Adrenal gland (tissue), 12 donors: ENCODE measurements around the gene NCMAP. TPM values are rescaled to one million over a fixed set of nuclear protein-coding genes. Genes with fewer than 3 reads are reported as not detected.

Experiments
- DNase-seq, 7 donors: peaks; one replicate each; pipeline ENCODE4 v3.0.0-alpha.2; 2019 to 2020
- H3K27ac ChIP-seq, 5 donors: fragments of 200-600 bp; sonication (generic) in 4 of 5; 1 replicate in 3 of 5; 2 replicates in 2 of 5; pipeline versions ENCODE4 v1.5.1 to v1.8.0; 2016 to 2020; ENCODE audit warnings: mild to moderate bottlenecking in 1 of 5
- H3K27me3 ChIP-seq: fragments of 200-600 bp; 2 replicates; pipeline ENCODE4 v1.8.0; 2021
- H3K36me3 ChIP-seq, 2 donors: fragments of 200-600 bp; replicated peaks in 1 of 2; 1 replicate in 1 of 2; 2 replicates in 1 of 2; pipeline versions ENCODE4 v1.5.1 to v1.8.0; 2018 to 2022
- H3K4me1 ChIP-seq, 2 donors: fragments of 200-600 bp; replicated peaks in 1 of 2; 1 replicate in 1 of 2; 2 replicates in 1 of 2; pipeline versions ENCODE4 v1.5.1 to v1.8.0; 2018 to 2021
- H3K4me3 ChIP-seq, 4 donors: fragments of 200-600 bp; sonication (generic) in 3 of 4; one replicate each; pipeline ENCODE4 v1.5.1; 2016 to 2018
- H3K9me3 ChIP-seq, 3 donors: fragments of 200-600 bp; sonication (generic) in 1 of 3; replicated peaks in 1 of 3; 1 replicate in 2 of 3; 2 replicates in 1 of 3; pipeline versions ENCODE4 v1.5.1 to v1.8.0; 2016 to 2021
- POLR2A ChIP-seq, 2 donors: fragments of 450-650 bp; IDR thresholded peaks; one replicate each; pipeline ENCODE4 v1.6.1; 2017; ENCODE audit warnings: antibody characterized with exemption in 2 of 2, mild to moderate bottlenecking in 2 of 2, moderate library complexity in 1 of 2
- WGBS, 4 donors: extraction: QIAGEN DNeasy Blood & Tissue Kit in 2 of 4; methylation state at CpG; one replicate each; pipeline versions ENCODE4 v1.1.5 to v1.1.7; 2013 to 2017; 5-methylcytosine and 5-hydroxymethylcytosine counted together
- intact Hi-C, 2 donors: fragments of 100-400 bp; cut with DNase I; formaldehyde crosslinking; loops; one replicate each; pipeline versions ENCODE4 v1.14.1 to v1.15.0; 2022 to 2023
- polyA plus RNA-seq, 3 donors: library from polyadenylated mRNA; stranded (reverse); fragments of 200-250 nt in 2 of 3; fragments of 350-450 nt in 1 of 3; fragmentation: Illumina TruSeq in 1 of 3; extraction: RNeasy Lipid Tissue Mini Kit (QIAGEN cat#74804) in 1 of 3; gene quantifications; one replicate each; pipeline ENCODE4 v1.2.3, GENCODE V29; 2013 to 2014
- total RNA-seq, 9 donors: library from RNA; depleted of rRNA in 4 of 9; stranded (reverse); fragments of >200 nt in 4 of 9; fragments of 120-200 nt in 1 of 9; fragmentation: NEBNext Ultra II Directional in 1 of 9; extraction: Animal tissue kit (Norgen Biotek cat#: 25700) in 1 of 9; gene quantifications; one replicate each; pipeline versions ENCODE4 v1.1.0 to v1.2.4, GENCODE V29; 2013 to 2023
- TF ChIP-seq, protein P1 (sequence below), 6 experiments: fragments of 450-650 bp in 4 of 6; fragments of 200-600 bp in 2 of 6; sonication (generic) in 1 of 6; IDR thresholded peaks; 1 replicate in 5 of 6; 2 replicates in 1 of 6; pipeline versions ENCODE4 v1.5.1 to v1.8.0; 2016 to 2021; ENCODE audit warnings: antibody characterized with exemption in 6 of 6, mild to moderate bottlenecking in 2 of 6, moderate library complexity in 1 of 6
- donor health status: healthy with polysubstance abuse.
- donor health status: Bipolar disorder and iron deficiency.
- donor health status: DM: yes; HTN: yes; CAD: no.
- donor health status: DM: no; HTN: no; CAD: no.
- donor health status: DM: no; HTN: no; CAD: no.
- donor health status: DM: yes; HTN: yes; CAD: no.

NCMAP gene
- total and polyA plus RNA-seq, 12 donors = under 0.01 to 0.27 (median 0.09) TPM; not detected in 7

DNA sequence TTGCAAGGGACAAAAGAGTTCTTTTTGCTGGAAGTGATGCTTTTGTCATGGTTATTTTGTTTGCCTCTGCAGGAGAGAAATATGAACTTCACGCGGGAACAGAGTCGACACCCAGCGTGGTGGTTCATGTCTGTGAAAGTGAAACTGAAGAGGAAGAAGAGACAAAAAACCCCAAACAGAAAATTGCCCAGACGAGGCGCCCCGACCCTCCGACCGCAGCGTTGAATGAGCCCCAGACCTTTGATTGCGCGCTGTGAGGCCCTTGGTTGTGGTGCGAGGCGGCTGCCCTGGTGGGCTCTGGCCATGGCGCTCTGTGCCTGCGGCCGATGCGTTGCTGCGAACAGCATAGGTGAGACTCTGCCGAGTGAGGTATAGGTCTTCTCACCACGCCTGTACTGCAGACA, 20.9 kb upstream of the NCMAP start:
- WGBS, 4 donors = 76 to 84% (median 78%) methylated on average over 18 to 21 of the region's 21 CpGs
- no peak for DNase-seq
- Histone ChIP-seq H3K4me1 (no peaks in the 10 kb centered on the region), H3K9me3 (no peaks in the 10 kb centered on the region), H3K27ac (no peak overlapping the region), H3K36me3 (peaks cover 0 to 3% of the 10 kb centered on the region in 2 donors), H3K4me3 (peak overlapping the region in 1 of 4 donors; percentile 36), H3K27me3 (no peaks in the 10 kb centered on the region)
- TF ChIP-seq, protein P1, sequence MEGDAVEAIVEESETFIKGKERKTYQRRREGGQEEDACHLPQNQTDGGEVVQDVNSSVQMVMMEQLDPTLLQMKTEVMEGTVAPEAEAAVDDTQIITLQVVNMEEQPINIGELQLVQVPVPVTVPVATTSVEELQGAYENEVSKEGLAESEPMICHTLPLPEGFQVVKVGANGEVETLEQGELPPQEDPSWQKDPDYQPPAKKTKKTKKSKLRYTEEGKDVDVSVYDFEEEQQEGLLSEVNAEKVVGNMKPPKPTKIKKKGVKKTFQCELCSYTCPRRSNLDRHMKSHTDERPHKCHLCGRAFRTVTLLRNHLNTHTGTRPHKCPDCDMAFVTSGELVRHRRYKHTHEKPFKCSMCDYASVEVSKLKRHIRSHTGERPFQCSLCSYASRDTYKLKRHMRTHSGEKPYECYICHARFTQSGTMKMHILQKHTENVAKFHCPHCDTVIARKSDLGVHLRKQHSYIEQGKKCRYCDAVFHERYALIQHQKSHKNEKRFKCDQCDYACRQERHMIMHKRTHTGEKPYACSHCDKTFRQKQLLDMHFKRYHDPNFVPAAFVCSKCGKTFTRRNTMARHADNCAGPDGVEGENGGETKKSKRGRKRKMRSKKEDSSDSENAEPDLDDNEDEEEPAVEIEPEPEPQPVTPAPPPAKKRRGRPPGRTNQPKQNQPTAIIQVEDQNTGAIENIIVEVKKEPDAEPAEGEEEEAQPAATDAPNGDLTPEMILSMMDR (IDR thresholded peaks at IDR 0.05) = no peak
- TF ChIP-seq POLR2A (IDR thresholded peaks at IDR 0.05) = no peak
- intact Hi-C loops = no loop called here

DNA sequence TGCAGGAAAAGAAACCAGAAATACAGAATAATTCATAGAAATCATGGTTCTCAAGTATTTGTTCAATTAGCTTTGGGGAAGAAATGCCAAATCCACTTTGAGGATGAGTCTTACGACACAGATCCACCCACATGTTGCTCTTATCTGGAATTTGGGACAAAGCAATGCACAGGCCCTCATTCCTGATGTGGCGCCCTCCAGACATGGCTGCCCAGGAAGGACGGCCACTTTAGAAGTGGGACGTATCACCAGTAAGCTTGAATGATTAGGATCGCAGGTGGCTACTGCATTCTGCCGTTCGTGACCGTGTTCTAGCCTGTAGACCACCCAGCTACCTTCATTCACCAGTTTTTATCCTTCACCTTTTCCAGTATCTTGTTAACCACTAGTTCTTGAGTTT, 20.1 kb upstream of the NCMAP start:
- Histone ChIP-seq H3K4me1 (no peaks in the 10 kb centered on the region), H3K27me3 (no peaks in the 10 kb centered on the region), H3K4me3 (no peak overlapping the region), H3K36me3 (peaks cover 0 to 3% of the 10 kb centered on the region in 2 donors), H3K9me3 (no peaks in the 10 kb centered on the region), H3K27ac (no peak overlapping the region)
- 85 to 95% (median 91%) methylated on average over 8 of the region's 8 CpGs for WGBS, 4 donors
- TF ChIP-seq, protein P1 (IDR thresholded peaks at IDR 0.05) = no peak
- no peak for TF ChIP-seq POLR2A (IDR thresholded peaks at IDR 0.05)
- DNase-seq = no peak
- intact Hi-C loops = no loop called here

DNA sequence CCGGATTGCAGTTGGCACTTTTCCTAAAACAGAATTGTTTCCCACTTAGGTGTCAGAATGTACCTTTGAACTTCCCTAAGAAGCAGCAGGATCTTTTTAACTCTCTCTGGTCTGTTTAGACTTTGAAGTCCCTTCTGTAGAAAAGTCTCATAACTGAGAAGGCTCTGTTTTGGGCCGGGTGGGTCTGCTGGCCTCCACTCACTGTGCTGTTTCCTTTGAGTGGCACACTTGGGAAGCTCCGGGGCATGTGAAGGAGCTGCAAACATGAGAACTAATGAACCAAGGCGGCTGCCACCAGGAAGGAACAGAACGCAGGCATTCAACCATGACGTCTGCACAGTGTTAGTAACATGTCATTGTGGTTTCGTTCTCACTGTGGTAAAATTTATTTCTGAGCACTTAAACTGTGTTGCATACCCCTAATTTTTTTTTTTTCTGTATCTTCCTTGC, 19.5 kb upstream of the NCMAP start:
- Histone ChIP-seq H3K36me3 (peaks cover 0 to 3% of the 10 kb centered on the region in 2 donors), H3K9me3 (no peaks in the 10 kb centered on the region), H3K4me1 (no peaks in the 10 kb centered on the region), H3K4me3 (no peak overlapping the region), H3K27ac (no peak overlapping the region), H3K27me3 (no peaks in the 10 kb centered on the region)
- TF ChIP-seq POLR2A (IDR thresholded peaks at IDR 0.05) = no peak
- TF ChIP-seq, protein P1 (IDR thresholded peaks at IDR 0.05) = no peak
- intact Hi-C loops = no loop called here
- peak in 1 of 7 donors; percentile 11 for DNase-seq
- 54 to 68% (median 62%) methylated on average over 7 of the region's 7 CpGs for WGBS, 4 donors

DNA sequence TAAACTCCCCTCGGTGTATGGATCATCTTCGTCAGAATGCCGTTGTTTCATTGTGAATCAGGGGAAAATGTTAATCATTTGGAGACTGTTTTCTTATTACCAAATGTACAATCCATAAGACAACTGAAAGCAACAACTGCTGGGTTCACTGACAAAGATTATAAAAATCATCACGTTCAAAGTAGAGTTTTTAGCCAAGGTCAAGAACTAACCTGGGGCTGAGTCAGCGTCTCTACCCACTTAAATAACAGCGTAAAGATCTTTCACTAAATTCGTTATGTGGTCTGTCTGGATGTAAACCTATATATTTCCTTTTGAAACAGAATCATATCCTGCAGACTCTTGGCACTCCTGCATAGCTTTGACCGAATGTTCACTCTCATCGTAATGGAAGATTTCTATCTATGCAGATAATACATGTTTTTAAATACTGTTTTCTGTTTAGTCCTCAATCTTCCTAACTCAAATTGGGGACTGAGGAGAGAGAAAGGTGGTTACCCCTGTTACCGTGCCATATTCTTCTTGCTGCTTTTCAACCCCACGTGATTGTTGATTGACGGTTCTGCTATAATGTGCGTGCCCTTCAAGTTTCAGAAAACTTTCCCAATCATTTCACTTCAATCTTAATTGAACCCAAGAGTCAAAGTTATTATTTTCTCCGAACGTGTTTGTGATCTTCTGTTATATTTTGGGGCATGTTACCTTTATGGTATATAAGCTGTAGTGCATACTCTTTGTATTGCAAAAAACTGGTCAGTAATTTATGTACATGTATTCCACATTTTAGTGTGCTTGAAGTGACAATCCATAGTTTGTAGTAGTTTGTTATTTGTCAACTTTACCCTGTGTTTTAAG, 15.6 kb upstream of the NCMAP start:
- Histone ChIP-seq H3K4me1 (no peaks in the 10 kb centered on the region), H3K27ac (no peak overlapping the region), H3K4me3 (no peak overlapping the region), H3K36me3 (no peaks in the 10 kb centered on the region), H3K27me3 (no peaks in the 10 kb centered on the region), H3K9me3 (no peaks in the 10 kb centered on the region)
- WGBS, 4 donors = 69 to 73% (median 71%) methylated on average over 15 of the region's 15 CpGs
- intact Hi-C loops = no loop called here
- DNase-seq = no peak
- no peak for TF ChIP-seq POLR2A (IDR thresholded peaks at IDR 0.05)
- TF ChIP-seq, protein P1 (IDR thresholded peaks at IDR 0.05) = no peak
